Sigmoid colon (tissue), 4 donors: Measurements from ENCODE around the gene RBFOX2.

Source experiments
- EP300 ChIP-seq, 4 donors: sonication (generic); formaldehyde crosslinking; IDR thresholded peaks; one replicate each; pipeline ENCODE4 v1.6.1; 2017; ENCODE audit warnings: antibody characterized with exemption in 4 of 4
- TF ChIP-seq, protein P1 (sequence below), 4 experiments: fragments of 450-650 bp in 3 of 4; fragments of 200-600 bp in 1 of 4; IDR thresholded peaks; one replicate each; pipeline ENCODE4 v1.5.1; 2016 to 2019; ENCODE audit warnings: antibody characterized with exemption in 4 of 4, mild to moderate bottlenecking in 3 of 4, moderate library complexity in 2 of 4

DNA sequence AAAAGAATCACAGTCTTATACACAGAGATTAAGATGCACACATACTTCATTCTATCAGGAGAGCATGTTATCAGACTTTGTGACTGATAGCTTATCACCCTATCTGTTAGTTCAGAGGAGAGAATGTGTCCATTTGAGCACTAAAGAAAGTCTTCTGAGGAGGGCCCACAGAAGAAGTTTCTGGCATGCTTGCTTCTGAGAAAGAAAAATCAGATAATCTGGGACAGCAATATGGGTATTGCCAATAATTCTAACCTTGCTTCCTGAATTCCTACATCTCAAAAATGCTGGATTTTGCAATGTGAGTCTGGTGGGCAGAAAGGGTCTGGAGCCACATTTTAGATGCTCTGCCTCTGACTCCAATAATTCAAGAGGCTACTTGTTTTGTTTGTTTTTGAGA is 128.9 kb downstream of the RBFOX2 start:
- TF ChIP-seq EP300 (IDR thresholded peaks at IDR 0.05), result no peak
- TF ChIP-seq, protein P1, sequence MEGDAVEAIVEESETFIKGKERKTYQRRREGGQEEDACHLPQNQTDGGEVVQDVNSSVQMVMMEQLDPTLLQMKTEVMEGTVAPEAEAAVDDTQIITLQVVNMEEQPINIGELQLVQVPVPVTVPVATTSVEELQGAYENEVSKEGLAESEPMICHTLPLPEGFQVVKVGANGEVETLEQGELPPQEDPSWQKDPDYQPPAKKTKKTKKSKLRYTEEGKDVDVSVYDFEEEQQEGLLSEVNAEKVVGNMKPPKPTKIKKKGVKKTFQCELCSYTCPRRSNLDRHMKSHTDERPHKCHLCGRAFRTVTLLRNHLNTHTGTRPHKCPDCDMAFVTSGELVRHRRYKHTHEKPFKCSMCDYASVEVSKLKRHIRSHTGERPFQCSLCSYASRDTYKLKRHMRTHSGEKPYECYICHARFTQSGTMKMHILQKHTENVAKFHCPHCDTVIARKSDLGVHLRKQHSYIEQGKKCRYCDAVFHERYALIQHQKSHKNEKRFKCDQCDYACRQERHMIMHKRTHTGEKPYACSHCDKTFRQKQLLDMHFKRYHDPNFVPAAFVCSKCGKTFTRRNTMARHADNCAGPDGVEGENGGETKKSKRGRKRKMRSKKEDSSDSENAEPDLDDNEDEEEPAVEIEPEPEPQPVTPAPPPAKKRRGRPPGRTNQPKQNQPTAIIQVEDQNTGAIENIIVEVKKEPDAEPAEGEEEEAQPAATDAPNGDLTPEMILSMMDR (IDR thresholded peaks at IDR 0.05), result no peak
